ENCODE data around the gene CIT. TPM values are rescaled to one million over a fixed set of nuclear protein-coding genes. Genes with fewer than 3 reads are reported as not detected.

Gene CIT
- total and polyA plus RNA-seq, 9 of the 15 experiments (the other 6 are each of a cell fraction or from before 2014, with no cell fraction given): 1.1 to 46.7 (median 21.3) TPM

- TF ChIP-seq, protein P1, sequence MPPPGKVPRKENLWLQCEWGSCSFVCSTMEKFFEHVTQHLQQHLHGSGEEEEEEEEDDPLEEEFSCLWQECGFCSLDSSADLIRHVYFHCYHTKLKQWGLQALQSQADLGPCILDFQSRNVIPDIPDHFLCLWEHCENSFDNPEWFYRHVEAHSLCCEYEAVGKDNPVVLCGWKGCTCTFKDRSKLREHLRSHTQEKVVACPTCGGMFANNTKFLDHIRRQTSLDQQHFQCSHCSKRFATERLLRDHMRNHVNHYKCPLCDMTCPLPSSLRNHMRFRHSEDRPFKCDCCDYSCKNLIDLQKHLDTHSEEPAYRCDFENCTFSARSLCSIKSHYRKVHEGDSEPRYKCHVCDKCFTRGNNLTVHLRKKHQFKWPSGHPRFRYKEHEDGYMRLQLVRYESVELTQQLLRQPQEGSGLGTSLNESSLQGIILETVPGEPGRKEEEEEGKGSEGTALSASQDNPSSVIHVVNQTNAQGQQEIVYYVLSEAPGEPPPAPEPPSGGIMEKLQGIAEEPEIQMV (tag; conservative IDR thresholded peaks at IDR 0.05; ENCODE audit: low read depth): no peak
- TF ChIP-seq NR0B1 (IDR thresholded peaks at IDR 0.05; ENCODE audit: partially characterized antibody): no peak
- TF ChIP-seq THRB (CRISPR knock-in tag; conservative IDR thresholded peaks at IDR 0.05): no peak
- no peak for TF ChIP-seq TSHZ1 (CRISPR knock-in tag; IDR thresholded peaks at IDR 0.05)
- no peak for TF ChIP-seq ZFP1 (CRISPR knock-in tag; IDR thresholded peaks at IDR 0.05)
These were observed 198.0 kb downstream of the CIT start (continued) for GRCh38 chr12:119679081-119679480.

Data from K562 (cell line).